ENCODE results near the gene CLEC16A.

The CLEC16A gene

GRCh38 chr16:11023262-11024039 is 79.1 kb downstream of the CLEC16A start:
- no peak for DNase-seq

DNA sequence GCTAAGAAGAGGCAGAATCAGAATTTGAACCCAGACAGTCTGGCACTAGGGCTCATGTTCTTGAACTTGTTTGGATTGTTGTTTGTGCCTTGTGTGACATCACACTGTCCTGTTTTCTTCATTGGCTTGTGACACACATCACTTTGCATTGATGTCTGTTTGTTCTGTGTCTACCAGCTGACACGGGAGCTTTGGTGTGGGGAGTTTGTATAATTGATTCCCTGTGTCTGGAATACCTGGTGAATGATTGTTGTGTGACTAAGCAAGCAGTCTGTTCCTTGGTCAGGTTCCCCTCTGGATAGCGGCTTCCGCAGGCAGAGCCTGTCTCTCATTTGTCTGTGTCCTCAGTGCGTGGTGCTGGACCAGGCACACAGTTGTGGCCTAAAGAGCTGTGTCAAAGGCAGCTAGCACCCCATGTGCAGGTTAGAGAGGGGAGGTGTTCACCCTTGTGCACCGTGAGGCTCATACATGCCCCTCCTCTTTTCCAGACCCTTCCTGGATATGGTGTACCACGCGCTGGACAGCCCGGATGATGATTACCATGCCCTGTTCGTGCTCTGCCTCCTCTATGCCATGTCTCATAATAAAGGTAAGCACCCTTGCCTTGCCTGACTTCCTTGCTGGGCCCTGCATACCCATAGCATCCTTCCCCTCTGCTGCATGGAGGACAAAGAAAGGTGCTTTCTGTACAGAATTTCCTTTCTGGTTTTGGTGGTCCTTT is 80.1 kb downstream of the CLEC16A start:
- DNase-seq = no peak

DNA sequence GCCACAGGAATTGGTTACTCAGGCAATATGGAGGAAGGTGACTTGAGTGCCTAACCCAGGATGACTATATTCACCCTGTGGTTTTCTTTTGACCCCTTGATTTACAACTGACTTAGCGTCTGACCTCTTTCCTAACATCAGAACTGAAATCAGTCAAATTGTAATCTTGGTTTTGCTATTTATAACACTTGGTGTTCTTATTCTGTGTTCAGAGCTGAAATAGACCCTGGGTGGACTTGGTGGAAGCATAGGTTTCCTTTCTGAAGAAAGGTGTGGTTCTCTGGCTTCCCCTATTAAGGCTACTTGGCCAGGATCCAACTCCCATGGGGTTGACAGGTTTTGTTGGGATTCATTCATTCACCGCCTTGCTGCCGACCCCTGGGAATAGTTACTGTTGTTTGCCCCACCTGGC is 80.8 kb downstream of the CLEC16A start:
- DNase-seq = no peak

- no peak for DNase-seq
Measured at GRCh38 chr16:11029948-11030347, 85.6 kb downstream of the CLEC16A start.

DNA sequence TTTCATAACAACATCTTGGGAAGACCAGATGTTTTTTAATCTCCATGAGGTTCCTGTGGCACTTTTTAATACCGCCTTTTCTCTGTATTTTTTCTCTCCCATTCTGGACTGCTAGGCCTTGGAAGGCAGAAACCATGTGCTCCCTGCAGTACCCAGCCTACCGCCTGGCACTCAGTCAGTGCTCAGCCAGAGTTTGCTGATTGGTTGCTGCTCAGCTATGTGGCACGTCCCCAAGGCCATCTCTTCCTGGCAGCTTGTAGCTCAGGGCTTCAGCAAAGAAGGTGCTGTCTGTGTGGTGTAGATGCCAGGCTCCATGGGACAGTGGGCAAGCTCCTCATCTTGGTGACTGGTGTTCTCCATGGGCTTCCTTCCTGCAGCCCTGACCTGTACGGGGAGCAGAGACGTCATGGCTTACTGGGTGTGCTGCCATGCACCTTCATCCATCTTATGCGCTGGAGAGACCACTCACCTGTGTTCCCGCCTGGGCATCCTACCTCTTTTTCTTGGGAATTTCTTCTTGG is 86.7 kb downstream of the CLEC16A start:
- no peak for DNase-seq

- DNase-seq = no peak
Measured at GRCh38 chr16:11032000-11032921, 87.9 kb downstream of the CLEC16A start.

DNA sequence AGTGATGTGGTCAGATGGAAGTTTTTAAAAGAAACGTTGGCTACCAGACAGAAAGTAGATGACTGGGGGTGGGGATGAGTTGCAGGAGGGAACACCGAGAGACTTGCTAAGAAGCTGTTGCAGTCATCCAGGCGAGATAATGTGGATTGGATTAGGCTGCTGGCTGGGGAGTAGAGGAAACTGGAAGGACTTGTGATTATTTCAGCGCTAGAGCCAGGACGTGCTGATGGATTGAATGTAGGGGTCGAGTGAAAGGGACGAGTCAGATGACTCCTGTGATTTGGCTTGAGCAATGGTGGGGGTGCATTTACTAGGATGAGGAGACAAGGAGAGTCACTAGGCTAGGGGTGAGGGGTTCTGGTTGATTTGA is 88.5 kb downstream of the CLEC16A start:
- DNase-seq = no peak

- no peak for DNase-seq
Measured at GRCh38 chr16:11033629-11034420, 89.5 kb downstream of the CLEC16A start.

- no peak for DNase-seq
Measured at GRCh38 chr16:11034481-11034931, 90.1 kb downstream of the CLEC16A start.

DNA sequence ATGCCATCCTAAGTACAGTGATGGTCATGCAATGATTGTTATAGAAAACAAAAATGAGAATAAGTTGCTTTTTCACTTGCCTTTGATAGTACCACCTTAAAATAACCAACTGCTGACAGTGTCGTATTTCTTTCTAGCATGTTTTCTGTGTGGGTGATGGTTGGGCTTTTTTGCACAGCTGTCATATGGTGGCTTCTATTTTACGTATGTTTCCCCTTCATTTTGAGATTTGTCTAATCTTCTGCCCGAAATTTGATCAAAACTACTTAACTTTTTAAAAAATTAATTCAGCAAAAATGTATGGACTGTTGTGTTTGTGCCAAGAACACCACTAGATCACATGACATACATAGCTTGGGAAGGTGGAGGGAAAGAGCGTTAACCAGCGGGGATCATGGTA is 90.7 kb downstream of the CLEC16A start:
- no peak for DNase-seq

- no peak for DNase-seq
Measured at GRCh38 chr16:11036040-11036439, 91.7 kb downstream of the CLEC16A start.

DNA sequence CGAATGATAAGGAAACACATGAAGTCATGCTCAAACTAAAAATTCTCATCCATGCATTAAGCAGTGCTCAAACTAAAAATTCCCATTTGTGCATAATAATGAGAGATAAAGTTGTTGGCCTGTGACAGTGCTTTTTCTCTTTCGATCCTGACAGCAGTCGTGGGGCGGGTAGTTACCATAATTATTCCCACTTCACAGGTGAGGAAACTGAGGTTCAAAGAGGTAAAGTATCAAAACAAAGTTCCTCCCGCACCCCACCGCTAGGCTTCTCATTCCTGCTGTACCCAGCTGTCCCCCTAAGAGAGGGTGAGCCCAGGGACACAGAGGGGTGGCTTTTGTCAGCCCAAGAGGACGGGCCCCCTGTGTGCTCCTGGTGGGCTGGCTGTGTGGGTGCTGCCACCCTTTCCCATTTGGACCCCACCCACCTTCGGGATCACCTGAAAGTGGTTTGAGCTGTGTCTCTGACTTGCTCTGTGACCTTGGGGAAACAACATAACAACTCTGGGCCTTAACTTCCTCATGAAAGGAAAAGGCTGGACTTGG is 92.6 kb downstream of the CLEC16A start:
- DNase-seq = no peak

DNA sequence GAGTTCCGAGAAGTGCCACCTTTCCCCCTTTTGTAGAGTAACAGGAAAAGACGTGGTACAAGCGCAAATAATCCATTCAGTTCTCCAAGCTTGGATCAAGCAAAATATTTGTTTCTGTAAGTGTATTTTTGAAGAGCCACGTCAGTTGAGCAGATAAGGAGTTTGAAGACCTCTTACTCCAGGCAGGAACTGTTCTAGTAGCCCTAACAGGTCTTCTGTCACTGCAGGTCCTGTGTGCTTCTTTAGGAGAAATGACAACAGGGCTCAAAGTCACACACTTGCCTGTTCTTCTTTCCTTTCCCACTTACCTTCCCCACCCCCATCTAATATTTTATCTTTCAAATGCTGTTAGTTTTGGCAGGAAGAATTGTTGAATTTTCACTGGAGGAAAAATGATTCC is 93.9 kb downstream of the CLEC16A start:
- DNase-seq = no peak

DNA sequence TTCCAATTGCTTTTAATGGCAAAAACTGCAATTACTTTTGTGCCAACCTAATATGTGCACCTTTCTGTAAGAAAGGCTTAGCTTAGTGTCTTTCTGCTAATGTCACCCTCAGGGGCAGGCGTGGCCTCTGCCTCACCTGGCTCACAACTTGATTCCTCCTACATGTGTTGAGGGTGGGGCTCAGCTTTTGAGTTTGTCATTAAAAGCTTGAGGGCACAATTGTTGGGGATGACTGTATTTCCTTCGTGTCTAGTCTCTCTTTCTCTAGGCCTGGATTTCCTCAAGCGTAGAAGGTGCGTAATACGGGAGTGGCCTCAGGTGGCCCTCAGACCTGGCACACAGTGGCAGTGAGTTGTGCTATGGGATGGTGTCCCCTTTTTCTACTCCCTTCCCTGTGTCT is 94.4 kb downstream of the CLEC16A start:
- DNase-seq = no peak

GRCh38 chr16:11039726-11040125 is 95.4 kb downstream of the CLEC16A start:
- no peak for DNase-seq

- DNase-seq = no peak
Measured at GRCh38 chr16:11042191-11042590, 97.8 kb downstream of the CLEC16A start.

DNA sequence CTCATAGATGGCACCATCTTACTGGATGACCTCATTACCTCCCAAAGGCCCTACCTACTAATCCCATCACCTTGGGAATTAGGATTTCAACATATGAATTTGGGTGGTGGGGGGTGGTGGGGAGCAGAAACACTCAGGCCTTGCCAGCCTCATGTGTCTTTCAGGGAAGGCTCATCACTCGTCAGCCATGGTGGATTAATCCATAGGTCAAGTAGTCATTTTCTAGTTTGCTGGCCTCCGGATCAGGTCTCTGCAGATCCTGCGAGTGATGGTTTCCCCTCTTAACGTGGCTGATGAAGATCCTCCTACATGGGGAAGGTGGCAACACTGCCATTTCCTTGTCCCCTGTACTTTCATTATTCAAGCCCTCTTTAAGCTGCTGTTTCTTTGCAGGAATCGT is 101.1 kb downstream of the CLEC16A start:
- DNase-seq = no peak

DNA sequence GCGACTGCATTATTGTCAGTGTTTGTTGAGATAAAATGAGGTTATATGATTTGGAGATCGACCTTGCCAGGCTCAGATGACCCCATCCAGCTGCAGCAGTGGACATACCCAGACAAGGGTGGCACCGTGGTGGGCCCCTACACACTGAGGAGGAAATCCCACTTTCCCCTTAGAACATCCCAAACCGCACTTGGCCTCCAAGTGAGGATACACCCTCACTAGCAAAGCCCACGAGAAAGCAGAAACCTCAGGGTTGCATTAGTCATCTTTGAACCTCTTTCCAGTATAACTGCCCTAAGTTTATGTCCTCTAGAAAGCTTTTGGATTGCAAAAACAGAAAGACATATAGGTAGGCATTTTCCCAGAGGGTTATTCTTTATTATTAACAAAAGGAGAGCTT is 101.5 kb downstream of the CLEC16A start:
- DNase-seq = no peak

DNA sequence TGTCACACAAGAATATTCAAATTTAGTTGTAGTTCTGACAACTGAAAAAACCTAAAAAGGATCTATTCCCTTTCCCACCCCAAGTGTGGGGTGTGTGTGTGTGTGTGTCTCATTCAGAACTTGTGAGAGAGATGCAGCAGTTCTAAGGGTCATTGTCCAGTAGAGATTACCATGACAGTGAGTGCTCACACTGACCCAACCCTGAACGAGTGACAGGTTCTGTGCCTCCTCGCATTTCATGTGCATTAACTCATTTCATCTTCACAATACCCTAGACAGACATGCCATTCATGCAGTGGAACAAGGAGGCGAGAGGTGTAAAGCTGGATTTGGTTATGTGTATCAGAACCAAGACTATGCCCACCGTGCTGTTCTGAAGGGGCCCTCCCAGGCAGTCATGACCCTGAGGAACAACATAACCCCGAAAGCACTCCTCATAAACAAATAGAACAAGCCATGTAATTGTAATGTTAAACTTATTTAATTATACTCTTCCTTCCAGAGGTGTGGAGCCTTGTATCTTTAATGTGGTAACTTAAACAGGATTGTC is 102.1 kb downstream of the CLEC16A start:
- no peak for DNase-seq

GRCh38 chr16:11047057-11047456 is 102.7 kb downstream of the CLEC16A start:
- DNase-seq = no peak

DNA sequence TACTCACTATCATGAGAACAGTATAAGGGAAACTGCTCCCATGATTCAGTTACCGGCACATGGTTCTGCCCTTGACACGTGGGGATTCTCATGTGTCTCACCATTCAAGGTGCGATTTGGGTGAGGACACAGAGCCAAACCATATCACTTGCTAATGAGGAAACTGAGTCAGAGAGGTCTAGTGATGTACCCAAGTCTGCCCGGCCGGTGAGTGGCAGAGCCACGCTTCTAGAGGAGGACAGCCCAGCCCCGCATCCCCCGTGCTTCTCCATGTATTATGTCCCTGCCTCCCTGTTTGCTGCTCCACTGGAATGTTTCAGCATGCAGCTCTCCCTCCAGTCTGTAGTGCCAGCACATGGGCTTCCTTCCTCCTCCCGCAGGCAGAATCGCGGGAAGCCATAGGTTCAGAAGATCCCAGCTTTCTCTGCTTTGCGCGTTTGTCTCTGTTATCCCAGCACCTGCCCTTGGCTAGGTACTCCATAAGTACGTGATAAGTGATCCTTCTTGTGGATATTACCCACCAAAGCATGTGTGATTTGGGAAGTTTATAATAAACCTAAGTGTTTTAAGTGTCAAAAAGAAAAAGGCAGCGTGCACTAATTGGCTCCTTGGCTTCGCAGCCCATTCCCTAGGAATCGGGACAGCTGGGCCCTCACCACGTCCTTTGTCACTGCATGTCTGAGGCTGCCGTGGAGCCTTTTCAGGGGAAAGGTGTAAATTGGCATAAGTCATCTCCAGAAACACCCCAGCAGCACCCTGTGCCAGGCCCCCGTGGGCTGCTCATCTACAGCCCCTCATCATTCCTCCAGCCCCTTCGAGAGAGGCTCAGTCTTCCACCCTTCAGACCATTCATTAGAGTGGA is 103.8 kb downstream of the CLEC16A start:
- DNase-seq = no peak
